Measurements from ENCODE around the gene ADAMTS12.

Gene ADAMTS12

DNA sequence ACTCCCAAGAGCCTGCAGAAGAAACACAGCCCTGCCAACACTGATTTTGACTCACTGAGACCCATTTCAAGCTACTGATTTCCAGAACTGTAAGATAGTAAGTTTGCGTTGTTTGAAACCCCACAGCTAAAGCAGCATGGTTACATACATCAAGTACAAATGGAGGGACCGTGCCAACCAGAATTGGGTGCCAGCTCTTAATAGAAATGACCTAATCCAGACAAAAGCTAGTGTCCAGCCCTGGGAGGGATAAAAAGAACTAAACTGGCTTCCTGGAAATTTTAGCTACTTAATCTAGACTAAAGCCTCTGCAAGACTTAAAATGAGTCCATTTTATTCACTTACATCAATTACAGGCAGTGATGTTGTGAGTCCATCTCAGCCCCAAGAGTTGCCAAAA lies 122.6 kb downstream of the ADAMTS12 start:
- in situ Hi-C loops (cut with MboI; ENCODE audit: low sequenced_read_pairs), result no loop called here

DNA sequence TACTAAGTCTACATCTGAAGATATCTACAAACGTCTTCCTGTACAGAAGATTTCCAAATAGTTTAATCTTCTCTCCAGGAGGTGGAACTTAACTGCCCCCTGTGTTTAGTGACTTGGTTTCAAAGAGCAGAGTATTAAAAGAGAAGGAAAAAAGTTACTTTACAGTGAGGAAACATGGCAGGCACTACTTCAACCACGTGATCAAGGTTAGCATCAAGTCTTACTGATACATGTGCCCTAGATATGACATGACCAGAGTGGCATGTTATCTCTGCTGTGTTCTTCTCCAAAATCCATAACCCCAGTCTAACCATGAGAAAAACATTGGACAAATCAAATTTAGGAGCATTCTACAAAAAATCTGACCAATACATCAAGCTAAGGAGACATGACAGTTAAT lies 125.8 kb downstream of the ADAMTS12 start:
- in situ Hi-C loops (cut with MboI; ENCODE audit: low sequenced_read_pairs), result no loop called here

DNA sequence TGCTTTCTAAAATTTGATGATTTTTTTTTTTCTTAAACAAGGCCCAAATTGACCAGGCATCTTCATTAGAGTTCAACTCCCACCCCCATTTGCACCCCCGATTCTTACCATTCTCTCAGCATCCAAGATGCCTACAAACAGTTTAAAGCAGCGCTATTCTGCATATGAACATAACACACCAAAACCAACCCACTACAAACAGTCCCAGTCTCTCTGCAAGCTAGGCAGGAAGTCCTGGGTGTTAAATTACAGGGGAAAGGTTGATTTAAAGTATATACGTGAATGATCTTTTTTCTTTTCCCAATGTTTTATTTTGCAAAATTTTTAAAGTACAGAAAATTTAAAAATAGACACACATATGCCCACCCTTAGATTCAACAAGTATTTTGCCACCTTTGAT lies 127.0 kb downstream of the ADAMTS12 start:
- in situ Hi-C loops (cut with MboI; ENCODE audit: low sequenced_read_pairs), result no loop called here

DNA sequence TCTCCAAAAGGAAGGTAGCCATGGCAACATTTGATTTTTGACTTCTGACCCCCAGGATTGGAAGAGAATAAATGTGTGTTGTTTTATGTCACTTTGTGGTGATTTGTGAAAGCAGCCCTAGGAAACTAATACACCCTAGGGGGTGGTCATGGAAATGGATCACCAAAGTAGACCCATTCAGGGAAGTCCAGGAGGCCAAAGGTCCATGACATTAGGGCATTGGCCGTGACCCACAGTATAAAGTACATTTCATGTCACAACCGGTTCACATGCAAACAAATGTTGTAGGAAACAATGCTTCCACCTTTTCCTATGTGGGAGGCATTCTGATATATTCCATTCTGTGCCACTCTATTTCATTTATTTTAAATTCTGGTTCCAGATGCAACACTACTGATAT lies 128.4 kb downstream of the ADAMTS12 start:
- in situ Hi-C loops (cut with MboI; ENCODE audit: low sequenced_read_pairs), result no loop called here

DNA sequence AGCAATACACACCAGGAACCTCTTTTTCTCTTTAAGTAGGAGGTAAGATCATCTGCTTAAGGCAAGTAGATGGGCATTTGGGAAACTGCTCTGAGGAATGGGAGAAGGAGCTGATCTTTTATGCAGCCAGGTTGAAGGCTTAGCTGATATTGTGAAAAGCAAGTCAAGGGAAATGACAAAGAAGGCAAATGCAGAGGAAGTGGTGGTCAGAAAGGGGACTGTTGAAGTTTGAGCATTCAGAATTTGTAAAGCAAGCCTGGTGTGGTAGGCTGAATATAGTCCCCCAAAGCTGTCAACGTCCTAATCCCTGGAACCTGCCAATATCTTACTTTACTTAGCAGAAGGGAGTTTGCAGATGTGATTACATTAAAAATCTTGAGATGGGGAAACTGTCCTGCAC lies 128.9 kb downstream of the ADAMTS12 start:
- in situ Hi-C loops (cut with MboI; ENCODE audit: low sequenced_read_pairs), result no loop called here

DNA sequence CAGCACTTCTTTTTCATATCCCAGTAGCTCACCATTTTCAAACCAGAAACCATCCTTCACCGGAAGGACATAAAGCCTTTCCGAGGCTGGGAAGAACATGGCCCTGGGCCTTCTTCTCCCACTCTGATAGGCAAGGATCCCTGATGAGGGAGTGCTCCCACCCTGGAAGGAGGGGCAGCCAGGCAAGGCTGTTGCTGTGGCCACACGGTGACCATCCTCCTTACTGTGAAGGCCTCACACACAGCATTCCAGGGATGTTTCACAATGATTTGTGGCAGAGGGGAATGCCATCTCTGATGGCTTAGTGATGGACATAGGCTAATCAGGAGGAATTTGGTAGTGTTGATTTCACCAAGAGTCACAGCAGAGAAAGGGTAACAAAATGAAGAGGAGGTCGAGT lies 130.7 kb downstream of the ADAMTS12 start:
- in situ Hi-C loops (cut with MboI; ENCODE audit: low sequenced_read_pairs), result no loop called here

DNA sequence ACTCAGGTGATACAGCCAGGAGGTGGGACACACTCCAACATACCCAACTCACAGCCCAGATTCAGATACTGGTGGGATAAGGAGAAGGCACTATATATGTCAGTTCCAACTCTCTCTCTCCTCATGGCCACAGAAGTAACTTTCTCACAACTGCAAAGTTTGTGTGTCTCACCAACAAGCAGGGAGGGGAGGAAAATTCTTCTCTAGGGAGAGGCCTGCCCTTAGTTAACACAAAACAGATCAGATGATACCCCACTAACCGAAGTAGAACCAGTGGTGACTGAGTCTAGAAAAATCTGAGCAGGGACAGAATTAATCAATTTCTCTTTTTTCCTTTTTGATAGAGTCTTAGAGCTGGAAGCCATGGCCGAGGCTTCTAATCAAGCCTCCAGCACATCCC lies 133.1 kb downstream of the ADAMTS12 start:
- in situ Hi-C loops (cut with MboI; ENCODE audit: low sequenced_read_pairs), result no loop called here

DNA sequence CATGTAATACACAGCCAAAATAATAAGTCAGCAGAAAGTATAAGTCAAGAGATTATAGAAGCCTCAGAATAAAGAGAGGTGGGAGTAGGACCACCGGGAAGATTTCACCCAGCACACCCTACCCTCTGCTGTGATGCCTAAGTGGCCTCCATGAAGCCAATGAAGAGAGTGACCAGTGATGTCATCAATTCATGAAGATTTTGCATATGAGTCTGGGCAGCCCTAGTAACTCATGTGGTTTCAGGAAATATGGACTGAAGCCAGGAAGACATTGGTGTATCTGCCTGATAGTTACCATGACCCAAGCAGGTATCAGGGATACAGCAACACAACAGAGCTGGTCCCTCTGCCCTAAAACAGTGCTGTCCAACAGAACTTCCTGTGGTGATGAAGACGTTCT lies 135.3 kb downstream of the ADAMTS12 start:
- in situ Hi-C loops (cut with MboI; ENCODE audit: low sequenced_read_pairs), result no loop called here

DNA sequence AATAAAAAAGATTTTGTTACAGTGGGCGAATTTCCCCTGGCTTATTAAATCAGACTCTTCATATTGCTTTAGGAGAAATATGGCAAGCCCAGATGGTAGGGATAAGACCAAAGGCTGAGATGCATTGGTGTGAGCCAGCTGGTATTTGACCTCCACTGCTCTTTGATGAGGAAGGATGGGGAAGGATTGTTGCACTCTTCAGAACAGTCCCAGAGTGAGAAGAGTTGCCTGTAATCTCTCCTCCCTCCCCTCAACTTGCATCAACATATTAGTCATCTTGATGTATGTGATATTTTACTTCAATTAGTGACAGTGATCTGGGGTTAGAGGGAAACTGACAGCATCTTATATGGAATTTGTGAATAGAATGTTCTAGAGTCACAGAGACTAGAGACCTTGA lies 136.6 kb downstream of the ADAMTS12 start:
- in situ Hi-C loops (cut with MboI; ENCODE audit: low sequenced_read_pairs), result no loop called here

DNA sequence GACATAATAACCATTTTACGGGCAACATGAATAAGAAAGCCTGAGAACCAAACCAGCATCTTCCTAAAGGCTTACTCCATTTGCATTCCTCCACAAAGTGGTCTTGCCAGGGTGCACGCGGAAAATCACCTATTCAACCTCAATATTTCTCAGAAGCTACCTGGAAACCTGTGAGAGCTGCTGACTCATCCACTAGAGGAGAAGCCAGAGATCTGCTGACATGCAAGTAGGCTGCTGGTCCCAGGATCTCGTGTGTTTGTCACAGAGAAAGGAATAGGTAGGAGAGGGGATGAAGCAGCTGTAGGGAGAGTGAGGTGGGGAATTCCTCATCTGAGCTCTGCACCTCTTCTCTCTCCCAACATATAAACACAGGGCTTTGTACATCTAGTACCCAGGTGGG lies 138.1 kb downstream of the ADAMTS12 start:
- in situ Hi-C loops (cut with MboI; ENCODE audit: low sequenced_read_pairs), result no loop called here

DNA sequence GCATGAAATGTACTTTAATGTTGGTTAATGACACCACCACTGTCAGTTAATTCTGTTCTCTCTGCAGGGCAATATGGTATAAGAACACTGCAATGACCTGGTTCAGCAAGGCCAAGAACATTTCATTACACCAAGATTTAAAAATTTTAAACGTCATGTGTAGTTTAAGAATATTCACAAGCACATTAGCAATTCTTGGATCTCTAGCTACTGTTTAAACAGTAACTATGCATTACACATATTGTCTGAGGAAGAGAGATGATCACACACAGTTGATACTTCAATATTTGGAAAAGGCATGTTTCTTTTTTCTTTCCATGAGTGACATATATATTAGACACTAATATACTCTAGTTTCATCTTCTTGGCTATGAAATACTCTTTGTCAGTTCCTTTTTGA lies 143.0 kb downstream of the ADAMTS12 start:
- in situ Hi-C loops (cut with MboI; ENCODE audit: low sequenced_read_pairs), result no loop called here

DNA sequence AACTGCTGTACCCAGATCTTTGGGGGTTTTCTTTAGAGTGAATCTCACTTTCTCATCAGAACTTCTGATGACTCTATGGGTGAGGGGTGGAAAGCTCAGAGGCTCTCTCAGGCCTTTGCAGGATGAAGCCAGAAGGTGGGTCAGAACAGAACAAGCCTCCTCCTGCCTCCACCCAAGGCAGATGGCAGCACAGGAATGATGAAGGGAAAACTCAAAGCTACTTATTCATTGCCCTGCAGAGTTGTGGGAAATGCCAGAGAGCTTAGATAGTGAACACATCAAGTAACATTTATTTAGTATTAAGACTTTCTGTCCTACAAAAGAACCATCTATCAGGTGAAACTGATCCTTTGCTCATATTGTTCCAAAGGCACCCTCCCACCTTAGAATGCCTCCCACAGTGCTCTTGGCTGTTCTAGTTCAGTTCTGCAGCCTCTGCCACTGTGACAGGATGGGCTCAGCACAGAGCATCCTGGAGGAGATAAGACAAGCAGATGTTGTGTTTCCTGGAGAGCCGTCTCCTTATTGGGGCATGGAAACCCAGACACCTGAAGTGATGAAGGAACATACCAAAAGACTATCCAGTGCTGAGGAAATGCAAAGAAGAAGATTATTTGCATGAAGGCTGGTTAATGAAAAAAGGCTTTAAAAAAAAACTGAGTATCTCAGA lies 146.6 kb downstream of the ADAMTS12 start:
- in situ Hi-C loops (cut with MboI; ENCODE audit: low sequenced_read_pairs), result no loop called here

DNA sequence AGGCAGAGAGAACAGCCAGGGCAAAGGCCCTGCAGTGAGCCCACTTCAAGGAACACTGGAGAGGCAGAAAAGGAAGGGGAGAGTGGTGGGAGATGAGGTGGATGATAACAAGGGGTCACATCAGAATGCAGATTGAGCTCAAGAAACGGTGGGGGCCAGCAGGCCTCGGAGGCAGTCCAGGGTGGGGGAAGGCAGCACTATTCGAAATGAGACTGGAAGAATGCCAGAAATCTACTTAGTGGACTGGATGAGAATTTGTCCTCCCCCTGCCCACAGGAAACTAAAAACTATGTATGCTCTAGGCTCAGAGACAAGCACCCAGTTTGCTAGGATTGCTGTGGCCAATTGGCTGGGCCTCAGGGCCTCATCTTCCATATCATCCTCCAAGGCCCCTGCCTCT lies 148.7 kb downstream of the ADAMTS12 start:
- in situ Hi-C loops (cut with MboI; ENCODE audit: low sequenced_read_pairs), result no loop called here

DNA sequence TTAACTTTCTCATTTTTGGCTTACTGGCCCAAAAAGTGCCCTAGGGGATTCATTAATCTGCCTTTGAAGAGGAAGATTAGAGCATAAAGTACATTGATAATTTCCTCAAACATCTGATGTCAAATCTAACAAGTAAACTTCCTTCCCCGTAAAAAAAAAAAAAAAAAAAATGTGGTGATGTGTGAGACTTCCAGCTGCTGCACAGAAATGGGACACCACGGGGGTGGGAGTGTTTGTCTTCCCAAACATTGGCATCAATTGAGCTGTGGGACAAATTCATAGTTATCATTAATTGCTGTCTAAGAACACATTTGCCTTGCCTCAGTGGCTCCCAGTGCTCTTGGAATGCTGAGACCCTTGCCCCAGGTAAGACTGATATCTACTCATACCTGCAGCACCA lies 149.6 kb downstream of the ADAMTS12 start:
- in situ Hi-C loops (cut with MboI; ENCODE audit: low sequenced_read_pairs), result no loop called here

DNA sequence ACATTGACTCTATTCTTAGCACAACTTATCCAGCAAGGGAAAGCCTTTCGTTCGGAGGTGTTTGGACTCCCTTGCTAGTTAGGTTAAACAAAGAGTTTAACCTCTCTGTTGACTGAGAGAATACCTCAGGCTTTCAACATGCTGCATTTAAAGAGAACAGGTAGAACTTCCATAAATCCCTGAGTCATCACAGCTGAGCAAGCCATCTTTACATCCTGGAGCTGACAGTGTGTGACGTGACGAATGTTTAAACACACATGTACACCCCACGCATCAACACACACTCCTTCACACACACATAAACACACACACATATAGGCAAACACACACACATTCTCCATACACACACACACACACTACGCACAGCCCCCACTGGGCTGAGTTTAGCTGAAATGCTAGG lies 152.8 kb downstream of the ADAMTS12 start:
- in situ Hi-C loops (cut with MboI; ENCODE audit: low sequenced_read_pairs), result no loop called here

DNA sequence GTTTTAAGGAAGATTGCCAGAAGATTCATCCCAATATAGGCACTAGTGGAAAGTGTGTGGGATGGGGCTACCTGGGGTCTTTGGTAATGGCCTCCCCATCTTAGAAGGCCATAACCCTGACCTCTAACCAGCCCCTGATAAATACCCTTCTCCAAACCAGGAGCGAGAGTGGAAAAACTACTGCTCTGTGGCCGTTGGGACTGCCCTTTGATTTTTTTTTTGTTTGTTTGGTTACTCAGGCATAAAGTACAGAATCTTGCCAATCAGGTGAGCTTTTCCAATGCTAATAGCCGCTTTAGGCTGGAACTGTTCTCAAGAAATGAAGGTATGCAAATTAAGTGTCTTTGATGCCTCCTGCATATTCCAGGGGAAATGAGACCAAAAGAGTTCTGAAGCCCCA lies 153.7 kb downstream of the ADAMTS12 start:
- in situ Hi-C loops (cut with MboI; ENCODE audit: low sequenced_read_pairs), result no loop called here

DNA sequence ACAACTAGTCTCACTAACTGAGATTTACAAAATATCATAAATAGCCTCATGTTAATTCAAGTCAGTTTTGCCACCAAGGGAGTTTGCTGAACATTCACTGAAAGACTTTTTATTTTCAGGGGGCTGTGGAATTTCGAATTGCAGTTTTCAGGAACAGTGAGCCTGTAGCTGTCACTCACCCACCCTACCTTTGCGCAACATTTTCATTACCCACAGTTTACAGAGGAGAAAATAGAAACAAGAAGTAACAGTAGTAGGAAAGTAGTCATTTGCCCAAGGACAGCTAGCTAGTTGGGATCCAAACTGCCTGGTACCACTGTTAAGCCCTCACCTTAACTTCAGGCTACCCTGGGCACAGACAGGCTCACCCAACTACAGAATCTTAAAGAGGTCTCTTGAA lies 154.1 kb downstream of the ADAMTS12 start:
- in situ Hi-C loops (cut with MboI; ENCODE audit: low sequenced_read_pairs), result no loop called here

DNA sequence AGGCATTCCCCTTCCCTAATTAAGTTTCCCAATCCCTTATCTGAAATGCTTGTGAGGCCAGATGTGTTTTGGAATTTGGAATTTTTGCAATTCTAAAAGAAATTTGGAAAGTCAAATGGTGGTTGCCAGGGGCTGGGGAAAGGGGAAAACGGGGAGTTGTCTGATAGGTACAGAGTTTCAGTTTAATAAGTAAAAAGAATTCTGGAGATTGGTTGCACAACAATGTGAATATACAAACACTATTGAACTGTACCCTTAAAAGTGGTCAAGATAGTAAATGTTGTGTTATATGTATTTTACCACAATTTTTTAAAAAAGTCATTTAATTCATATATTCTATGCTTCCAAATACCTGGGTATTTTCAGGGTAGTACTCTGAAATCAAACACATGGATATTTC lies 154.5 kb downstream of the ADAMTS12 start:
- in situ Hi-C loops (cut with MboI; ENCODE audit: low sequenced_read_pairs), result no loop called here

DNA sequence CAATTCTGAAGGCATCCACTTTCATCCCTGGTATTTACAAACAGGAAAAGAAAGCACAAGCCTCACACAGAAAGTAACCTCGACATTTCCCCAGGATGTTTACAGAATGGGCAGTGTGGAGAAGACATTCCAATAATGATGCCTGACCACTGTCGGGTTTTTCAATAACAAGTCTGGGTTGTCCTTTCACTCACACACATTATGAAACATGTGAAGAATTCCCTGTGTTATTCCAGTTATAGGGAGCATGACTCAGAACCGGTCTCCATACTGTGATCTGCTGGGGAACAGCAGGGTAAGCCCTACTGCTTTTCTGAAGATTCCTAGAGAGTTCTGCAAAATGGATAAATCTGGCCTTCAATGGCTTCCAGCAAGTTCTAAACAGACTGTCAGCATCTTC lies 155.3 kb downstream of the ADAMTS12 start:
- in situ Hi-C loops (cut with MboI; ENCODE audit: low sequenced_read_pairs), result no loop called here

DNA sequence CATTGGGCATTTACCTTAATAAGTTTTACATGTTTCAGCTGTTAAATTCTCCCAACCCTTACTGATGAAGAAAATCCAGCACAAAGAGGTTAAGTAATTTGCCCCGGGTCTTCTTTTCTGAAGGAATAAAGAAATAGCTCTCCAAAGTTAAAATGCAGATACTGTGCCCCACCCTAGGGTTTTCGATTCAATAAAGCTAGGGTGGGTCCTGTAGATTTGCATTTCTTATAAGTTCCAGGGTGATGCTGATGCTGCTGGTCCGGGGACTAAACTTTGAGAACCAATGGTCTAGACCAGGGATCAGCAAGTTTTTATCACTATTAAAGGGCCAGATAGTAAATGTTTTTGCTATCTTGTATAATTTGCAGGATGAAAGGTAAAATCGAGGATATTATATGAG lies 156.7 kb downstream of the ADAMTS12 start:
- in situ Hi-C loops (cut with MboI; ENCODE audit: low sequenced_read_pairs), result no loop called here

DNA sequence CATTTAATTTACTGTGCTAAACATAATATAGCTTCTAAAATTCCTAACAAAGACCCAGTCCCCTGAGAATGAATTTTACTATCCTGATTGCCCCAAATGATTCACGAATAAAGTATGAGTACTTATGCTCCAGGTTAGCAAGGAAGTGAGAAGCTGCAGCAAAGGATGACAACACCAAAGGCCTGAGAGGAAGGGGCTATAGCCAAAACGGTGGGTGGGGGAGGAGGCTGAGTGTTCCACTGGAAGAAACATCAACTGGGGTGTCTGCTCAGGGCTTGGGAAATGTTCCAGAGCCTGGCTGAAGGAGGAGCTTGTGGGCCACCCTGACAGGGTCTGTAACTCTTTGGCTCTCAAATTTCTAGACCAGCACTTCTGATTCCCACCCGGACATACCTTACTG lies 157.3 kb downstream of the ADAMTS12 start:
- in situ Hi-C loops (cut with MboI; ENCODE audit: low sequenced_read_pairs), result no loop called here

DNA sequence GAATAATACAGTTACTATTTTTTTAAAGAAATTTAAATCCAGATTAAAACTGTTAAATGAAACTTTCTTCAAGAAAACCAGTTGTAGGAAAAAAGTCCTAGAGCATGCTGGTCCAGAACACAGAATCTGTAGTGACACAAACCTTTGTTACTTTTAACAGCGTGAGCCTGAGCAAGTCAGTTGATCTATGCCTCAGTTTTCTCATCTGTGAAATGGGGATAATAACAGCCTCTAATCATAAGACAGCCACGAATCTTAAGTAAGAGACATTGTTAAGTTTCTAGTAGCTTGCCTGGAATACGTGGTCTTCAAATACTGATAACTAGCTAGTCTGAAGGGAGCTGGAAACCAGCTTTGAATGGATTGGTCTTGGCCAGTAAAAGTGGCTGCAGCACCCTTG lies 158.6 kb downstream of the ADAMTS12 start:
- in situ Hi-C loops (cut with MboI; ENCODE audit: low sequenced_read_pairs), result no loop called here

DNA sequence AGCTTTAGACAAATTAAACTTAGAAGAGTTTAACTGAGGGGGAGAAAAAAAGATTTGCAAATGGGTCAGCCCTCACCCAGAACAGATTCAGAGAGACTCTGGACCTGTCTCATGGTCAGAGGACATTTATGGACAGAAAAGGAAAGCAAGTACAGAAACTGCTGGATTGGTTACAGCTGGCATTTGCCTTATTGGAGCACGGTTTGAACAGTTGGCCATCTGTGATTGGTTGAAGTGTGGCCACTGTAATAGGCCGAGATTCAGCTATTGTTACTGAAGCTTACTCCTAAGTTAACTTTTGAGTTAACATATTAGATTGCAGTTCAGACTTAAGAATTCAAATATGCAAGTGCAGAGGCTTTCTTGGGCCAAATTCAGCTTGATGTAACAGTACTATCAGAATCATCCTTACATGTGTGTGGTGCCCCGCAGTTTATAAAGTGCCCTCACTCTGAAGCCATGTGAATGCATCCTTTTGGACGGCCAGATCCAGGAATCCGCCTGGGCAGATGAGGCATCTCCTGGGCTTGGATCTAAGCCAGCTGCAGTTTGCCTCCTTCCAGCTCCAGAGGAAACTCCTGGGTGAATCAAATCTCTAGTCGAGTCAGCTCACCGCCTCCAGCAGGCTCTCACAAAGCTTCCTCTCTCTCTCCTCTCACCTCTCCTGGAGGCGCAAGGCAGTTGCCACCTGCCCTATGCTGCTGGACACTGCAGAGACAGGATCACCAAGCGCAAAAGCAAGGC lies 165.2 kb downstream of the ADAMTS12 start:
- in situ Hi-C loops (cut with MboI; ENCODE audit: low sequenced_read_pairs), result no loop called here

All from HL-60/S4 (cell line).